ENCODE results near the gene ZNF160. TPM values are rescaled to one million over a fixed set of nuclear protein-coding genes. Genes with fewer than 3 reads are reported as not detected.

Gene ZNF160
- total and polyA plus RNA-seq, 2 of the 4 experiments (the other 2 are of a cell fraction), result 22.6 to 26.9 TPM

DNA sequence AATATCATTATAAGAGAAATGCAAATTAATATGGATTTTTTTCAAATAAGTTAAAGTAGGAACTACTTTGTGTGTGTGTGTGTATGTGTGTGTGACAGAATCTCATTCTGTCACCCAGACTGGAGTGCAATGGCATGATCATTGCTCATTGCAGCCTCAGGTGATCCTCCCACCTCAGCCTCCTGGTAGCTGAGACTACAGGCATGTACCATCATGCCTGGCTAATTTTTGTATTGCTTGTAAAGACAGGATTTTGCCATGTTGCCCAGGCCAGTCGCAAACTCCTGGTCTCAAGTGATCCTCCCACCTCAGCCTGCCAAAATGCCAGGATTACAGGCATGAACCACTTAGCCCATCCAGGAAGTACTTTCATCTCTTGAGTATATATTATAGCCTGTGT, 61.9 kb downstream of the ZNF160 start:
- no TSS peak for BruUV-seq (replicated peaks)
- TF ChIP-seq, protein P1, sequence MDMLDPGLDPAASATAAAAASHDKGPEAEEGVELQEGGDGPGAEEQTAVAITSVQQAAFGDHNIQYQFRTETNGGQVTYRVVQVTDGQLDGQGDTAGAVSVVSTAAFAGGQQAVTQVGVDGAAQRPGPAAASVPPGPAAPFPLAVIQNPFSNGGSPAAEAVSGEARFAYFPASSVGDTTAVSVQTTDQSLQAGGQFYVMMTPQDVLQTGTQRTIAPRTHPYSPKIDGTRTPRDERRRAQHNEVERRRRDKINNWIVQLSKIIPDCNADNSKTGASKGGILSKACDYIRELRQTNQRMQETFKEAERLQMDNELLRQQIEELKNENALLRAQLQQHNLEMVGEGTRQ (IDR thresholded peaks at IDR 0.05; ENCODE audit: low read depth, low read length), result no peak
- TF ChIP-seq, protein P2, sequence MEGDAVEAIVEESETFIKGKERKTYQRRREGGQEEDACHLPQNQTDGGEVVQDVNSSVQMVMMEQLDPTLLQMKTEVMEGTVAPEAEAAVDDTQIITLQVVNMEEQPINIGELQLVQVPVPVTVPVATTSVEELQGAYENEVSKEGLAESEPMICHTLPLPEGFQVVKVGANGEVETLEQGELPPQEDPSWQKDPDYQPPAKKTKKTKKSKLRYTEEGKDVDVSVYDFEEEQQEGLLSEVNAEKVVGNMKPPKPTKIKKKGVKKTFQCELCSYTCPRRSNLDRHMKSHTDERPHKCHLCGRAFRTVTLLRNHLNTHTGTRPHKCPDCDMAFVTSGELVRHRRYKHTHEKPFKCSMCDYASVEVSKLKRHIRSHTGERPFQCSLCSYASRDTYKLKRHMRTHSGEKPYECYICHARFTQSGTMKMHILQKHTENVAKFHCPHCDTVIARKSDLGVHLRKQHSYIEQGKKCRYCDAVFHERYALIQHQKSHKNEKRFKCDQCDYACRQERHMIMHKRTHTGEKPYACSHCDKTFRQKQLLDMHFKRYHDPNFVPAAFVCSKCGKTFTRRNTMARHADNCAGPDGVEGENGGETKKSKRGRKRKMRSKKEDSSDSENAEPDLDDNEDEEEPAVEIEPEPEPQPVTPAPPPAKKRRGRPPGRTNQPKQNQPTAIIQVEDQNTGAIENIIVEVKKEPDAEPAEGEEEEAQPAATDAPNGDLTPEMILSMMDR (conservative IDR thresholded peaks at IDR 0.05; ENCODE audit: low read depth, low read length), result no peak
- TF ChIP-seq, protein P3, sequence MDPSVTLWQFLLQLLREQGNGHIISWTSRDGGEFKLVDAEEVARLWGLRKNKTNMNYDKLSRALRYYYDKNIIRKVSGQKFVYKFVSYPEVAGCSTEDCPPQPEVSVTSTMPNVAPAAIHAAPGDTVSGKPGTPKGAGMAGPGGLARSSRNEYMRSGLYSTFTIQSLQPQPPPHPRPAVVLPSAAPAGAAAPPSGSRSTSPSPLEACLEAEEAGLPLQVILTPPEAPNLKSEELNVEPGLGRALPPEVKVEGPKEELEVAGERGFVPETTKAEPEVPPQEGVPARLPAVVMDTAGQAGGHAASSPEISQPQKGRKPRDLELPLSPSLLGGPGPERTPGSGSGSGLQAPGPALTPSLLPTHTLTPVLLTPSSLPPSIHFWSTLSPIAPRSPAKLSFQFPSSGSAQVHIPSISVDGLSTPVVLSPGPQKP (IDR thresholded peaks at IDR 0.05; ENCODE audit: borderline replicate concordance, low read depth, low read length), result no peak
- TF ChIP-seq MXI1 (IDR thresholded peaks at IDR 0.05; ENCODE audit: borderline replicate concordance, low read depth, low read length), result no peak
- Histone ChIP-seq H3K36me3 (ENCODE audit: control insufficient read depth, insufficient read depth, low read length) (no peaks in the 10 kb centered on the region), H4K20me1 (ENCODE audit: insufficient read depth, low read length) (no peaks in the 10 kb centered on the region), H3K18ac (ENCODE audit: low read depth, low read length) (no peak overlapping the region), H3K9ac (ENCODE audit: low read depth, low read length) (no peak overlapping the region), H3K56ac (ENCODE audit: extremely low read depth, insufficient read depth, low read length) (no peak overlapping the region), H3K9me3 (ENCODE audit: control insufficient read depth, insufficient read depth, low read length) (peaks cover 11% of the 10 kb centered on the region), H2AK5ac (ENCODE audit: low read depth, low read length) (no peak overlapping the region), H3K23ac (ENCODE audit: low read depth, low read length) (no peak overlapping the region), H3K4me2 (ENCODE audit: low read depth, low read length) (no peak overlapping the region), H3K27ac (ENCODE audit: insufficient read depth, low read length) (no peak overlapping the region), H3K9me1 (ENCODE audit: insufficient read depth, low read length) (no peaks in the 10 kb centered on the region), H3K4me1 (ENCODE audit: control insufficient read depth, insufficient read depth, low read length) (no peaks in the 10 kb centered on the region), H3K27me3 (ENCODE audit: control insufficient read depth, insufficient read depth, low read length) (no peaks in the 10 kb centered on the region), H2BK120ac (ENCODE audit: low read depth, low read length) (no peak overlapping the region), H4K8ac (ENCODE audit: low read depth in 2 of 2, low read length in 2 of 2) (no peak overlapping the region), H3K4me3 (ENCODE audit: insufficient read depth, low read depth, low read length) (no peak overlapping the region), H2BK20ac (ENCODE audit: low read depth, low read length) (no peak overlapping the region), H3K79me1 (ENCODE audit: low read depth in 1 of 2, low read length in 2 of 2) (no peaks in the 10 kb centered on the region), H2BK15ac (ENCODE audit: low read depth, low read length) (no peak overlapping the region), H4K91ac (ENCODE audit: insufficient read depth, low read depth, low read length) (no peak overlapping the region), H2AK9ac (replicated peaks; ENCODE audit: low read depth, low read length, poor library complexity) (no peak overlapping the region), H2AFZ (replicated peaks; ENCODE audit: low read length, poor library complexity) (no peak overlapping the region), H4K5ac (ENCODE audit: low read depth, low read length) (no peak overlapping the region), H3K14ac (replicated peaks; ENCODE audit: low read depth, low read length) (no peak overlapping the region), H2BK5ac (ENCODE audit: low read depth, low read length, poor library complexity, severe bottlenecking) (no peak overlapping the region), H3K4ac (ENCODE audit: low read depth, low read length) (no peak overlapping the region)
- POLR2A ChIA-PET (ENCODE audit: unreplicated experiment), result no interaction called here
- no CpG with 5 or more reads among the region's 1 CpG for WGBS, 2 experiments (ENCODE audit: extremely low coverage in 2 of 2, insufficient read length in 1 of 2)
- CTCF ChIA-PET, result no interaction called here
- in situ Hi-C loops (cut with MboI; ENCODE audit: low sequenced_read_pairs) (no loop called here), intact Hi-C loops (cut with micrococcal nuclease) (no loop called here), dilution Hi-C loops (cut with HindIII; ENCODE audit: low sequenced_read_pairs, unreplicated experiment) (no loop called here)
- ATAC-seq (ENCODE audit: low read depth), result no peak
- no peak for DNase-seq
